Measurements from ENCODE around the gene ABHD15.

DNA sequence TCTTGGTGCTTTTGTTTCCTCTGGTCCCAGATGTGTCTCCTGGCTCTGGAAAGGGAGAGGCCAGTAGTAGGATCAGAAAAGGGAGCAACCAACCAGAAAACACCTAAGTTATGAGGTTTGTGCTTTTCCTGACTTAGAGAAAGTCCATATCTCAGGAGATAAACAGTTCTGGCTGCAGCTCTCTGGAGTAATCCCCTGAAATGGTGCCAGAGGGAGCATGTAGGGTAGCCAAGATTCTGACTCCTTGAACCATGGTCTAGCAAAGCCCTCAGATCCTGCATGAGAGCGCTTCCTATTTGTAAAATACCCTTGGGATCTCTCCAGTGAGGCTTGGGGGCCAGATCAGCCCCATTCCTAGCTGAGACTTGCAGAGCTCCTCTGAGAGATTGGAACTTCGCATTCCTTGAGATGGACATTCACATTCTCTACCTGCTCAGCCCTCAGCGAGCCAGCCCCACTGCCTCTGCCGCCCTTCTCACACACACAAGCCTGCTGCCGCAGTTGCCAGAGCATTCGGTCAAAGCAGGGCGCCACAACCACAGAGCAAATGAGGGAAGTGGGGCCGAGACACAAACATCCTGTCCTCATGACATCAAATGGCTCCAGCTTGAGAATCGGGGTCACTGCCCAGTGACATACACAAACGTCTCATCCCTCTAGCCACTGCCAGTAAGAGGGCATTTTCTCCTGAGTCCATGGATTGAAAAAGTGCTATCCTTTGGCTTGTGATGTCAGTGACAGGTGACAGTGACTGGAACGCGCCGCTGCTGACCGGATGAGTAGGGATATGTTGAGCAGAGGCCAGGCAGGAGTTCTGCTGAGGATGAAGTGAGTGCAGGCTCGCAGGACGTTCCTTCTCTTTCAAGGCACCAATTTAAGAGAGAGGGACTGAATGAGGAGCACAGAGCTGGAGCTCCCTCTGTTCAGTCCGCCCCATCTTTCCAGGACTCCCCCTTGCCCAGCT lies 5.0 kb downstream of the ABHD15 start:
- TF ChIP-seq, protein P1, sequence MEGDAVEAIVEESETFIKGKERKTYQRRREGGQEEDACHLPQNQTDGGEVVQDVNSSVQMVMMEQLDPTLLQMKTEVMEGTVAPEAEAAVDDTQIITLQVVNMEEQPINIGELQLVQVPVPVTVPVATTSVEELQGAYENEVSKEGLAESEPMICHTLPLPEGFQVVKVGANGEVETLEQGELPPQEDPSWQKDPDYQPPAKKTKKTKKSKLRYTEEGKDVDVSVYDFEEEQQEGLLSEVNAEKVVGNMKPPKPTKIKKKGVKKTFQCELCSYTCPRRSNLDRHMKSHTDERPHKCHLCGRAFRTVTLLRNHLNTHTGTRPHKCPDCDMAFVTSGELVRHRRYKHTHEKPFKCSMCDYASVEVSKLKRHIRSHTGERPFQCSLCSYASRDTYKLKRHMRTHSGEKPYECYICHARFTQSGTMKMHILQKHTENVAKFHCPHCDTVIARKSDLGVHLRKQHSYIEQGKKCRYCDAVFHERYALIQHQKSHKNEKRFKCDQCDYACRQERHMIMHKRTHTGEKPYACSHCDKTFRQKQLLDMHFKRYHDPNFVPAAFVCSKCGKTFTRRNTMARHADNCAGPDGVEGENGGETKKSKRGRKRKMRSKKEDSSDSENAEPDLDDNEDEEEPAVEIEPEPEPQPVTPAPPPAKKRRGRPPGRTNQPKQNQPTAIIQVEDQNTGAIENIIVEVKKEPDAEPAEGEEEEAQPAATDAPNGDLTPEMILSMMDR (IDR thresholded peaks at IDR 0.05; ENCODE audit: extremely low read depth in 1 of 2, insufficient read depth in 1 of 2, low read depth in 1 of 2, low read length in 2 of 2): no peak
- TF ChIP-seq POLR2A (IDR thresholded peaks at IDR 0.05; ENCODE audit: low read depth, low read length) (no peak), FOS (IDR thresholded peaks at IDR 0.05; ENCODE audit: borderline replicate concordance, insufficient read depth, low read length) (no peak), EZH2 (IDR thresholded peaks at IDR 0.05; ENCODE audit: borderline replicate concordance, low read depth, low read length, severe bottlenecking) (no peak)

All from endothelial cell of umbilical vein (primary cell).